ENCODE results near the gene METTL27.
"Not testable (repeated sequence)": the region's sequence is repeated elsewhere in the genome, so short reads cannot be mapped to it uniquely, and the experiment has no call there.

Gene METTL27, protein sequence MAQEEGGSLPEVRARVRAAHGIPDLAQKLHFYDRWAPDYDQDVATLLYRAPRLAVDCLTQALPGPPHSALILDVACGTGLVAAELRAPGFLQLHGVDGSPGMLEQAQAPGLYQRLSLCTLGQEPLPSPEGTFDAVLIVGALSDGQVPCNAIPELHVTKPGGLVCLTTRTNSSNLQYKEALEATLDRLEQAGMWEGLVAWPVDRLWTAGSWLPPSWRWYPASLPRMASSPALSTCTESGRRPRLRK

DNA sequence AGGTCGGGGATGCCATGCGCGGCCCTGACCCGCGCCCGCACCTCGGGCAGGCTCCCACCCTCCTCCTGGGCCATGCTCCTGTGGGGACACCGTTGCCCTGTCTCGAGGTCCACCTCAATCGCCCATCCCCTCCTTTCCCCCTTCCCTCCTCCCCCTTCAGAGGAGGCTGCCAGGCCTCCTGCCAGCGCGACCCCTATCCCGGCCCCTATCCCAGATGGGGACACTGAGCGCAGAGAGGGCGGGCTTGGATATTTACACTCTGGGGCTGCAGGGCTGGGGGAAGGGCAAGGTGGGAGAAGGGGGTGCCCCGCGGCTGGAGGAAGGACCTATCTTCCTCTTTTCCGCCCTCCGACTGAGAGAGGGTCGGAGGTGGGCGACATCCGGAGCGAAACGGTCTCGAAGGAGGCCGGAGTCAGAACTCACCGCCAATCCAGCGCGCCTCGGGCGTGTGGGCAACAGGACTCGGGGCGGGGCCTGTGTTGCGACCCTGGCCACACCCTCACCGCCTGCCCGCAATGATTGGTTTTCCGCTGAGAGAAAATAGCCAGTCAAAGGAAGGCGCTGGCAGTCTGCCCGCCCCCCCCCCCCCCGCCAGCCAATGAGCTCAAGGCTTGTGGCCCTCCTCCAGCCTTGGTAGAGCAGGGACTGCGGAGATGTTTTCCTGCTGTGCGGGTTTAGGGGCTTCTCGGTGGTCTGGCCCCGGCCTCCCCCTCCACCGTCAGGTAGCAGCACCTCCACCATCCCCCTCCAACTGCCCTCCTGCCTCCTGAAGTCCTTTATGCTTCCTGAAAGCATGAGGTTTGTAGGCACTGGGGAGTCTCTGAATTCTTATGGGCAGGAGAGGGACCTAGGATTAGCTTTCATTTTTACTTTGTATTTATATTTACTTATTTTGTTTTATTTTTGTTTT lies at the start of gene METTL27:
METTL27 (minus strand) TSS at position 450 of the 910 bp plus-strand sequence; CDS start at position 74, 376 bp downstream.
- Histone ChIP-seq H3K9ac (ENCODE audit: low read length) (peak within 1 kb of the TSS; percentile 48), H3K4me3 (ENCODE audit: low read length) (peak within 1 kb of the TSS; percentile 76), H3K36me3 (ENCODE audit: control insufficient read depth, low read depth, low read length) (no peaks in the 10 kb centered on the region), H3K27ac (ENCODE audit: low read length) (peak within 1 kb of the TSS; percentile 47), H3K9me3 (ENCODE audit: control insufficient read depth, low read depth, low read length) (no peaks in the 10 kb centered on the region), H3K27me3 (ENCODE audit: control insufficient read depth, insufficient read depth, low read length) (no peaks in the 10 kb centered on the region), H3K4me1 (ENCODE audit: control insufficient read depth, low read depth, low read length) (no peaks in the 10 kb centered on the region)

GRCh38 chr7:73891178-73891885 lies 49.0 kb upstream of the METTL27 start:
- Histone ChIP-seq H3K36me3 (ENCODE audit: control insufficient read depth, low read depth, low read length) (no peaks in the 10 kb centered on the region), H3K27me3 (ENCODE audit: control insufficient read depth, insufficient read depth, low read length) (no peaks in the 10 kb centered on the region), H3K9ac (ENCODE audit: low read length) (no peak overlapping the region), H3K4me3 (ENCODE audit: low read length) (no peak overlapping the region), H3K4me1 (ENCODE audit: control insufficient read depth, low read depth, low read length) (peaks cover 6% of the 10 kb centered on the region), H3K27ac (ENCODE audit: low read length) (no peak overlapping the region), H3K9me3 (ENCODE audit: control insufficient read depth, low read depth, low read length) (peaks cover 9% of the 10 kb centered on the region)

DNA sequence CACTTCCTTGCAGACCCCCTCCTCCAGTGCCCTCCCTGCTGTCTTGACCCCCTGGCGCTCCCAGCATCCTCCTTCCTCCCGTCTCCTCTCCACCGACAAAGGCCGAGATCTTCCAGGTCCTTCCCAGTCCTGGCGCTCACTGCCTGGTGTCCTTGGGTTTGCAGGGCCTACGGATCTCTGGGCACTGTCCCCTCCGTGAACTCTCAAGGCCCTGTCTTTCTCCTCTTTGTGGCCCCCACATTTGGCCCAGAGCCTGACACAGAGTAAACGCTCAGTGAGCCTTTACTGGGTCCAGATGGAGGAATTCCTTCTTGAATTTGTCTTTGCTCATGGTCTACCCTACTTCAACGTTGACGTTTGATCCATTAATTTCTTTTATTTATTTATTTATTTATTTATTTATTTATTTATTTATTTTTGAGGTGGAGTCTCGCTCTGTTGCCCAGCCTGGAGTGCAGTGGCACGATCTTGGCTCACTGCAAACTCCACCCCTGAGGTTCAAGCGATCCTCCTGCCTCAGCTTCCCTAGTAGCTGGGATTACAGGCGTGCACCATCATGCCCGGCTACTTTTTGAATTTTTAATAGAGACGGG lies 48.3 kb upstream of the METTL27 start:
- Histone ChIP-seq H3K27ac (ENCODE audit: low read length) (no peak overlapping the region), H3K36me3 (ENCODE audit: control insufficient read depth, low read depth, low read length) (no peaks in the 10 kb centered on the region), H3K9ac (ENCODE audit: low read length) (no peak overlapping the region), H3K27me3 (ENCODE audit: control insufficient read depth, insufficient read depth, low read length) (no peaks in the 10 kb centered on the region), H3K4me1 (ENCODE audit: control insufficient read depth, low read depth, low read length) (peaks cover 6% of the 10 kb centered on the region), H3K9me3 (ENCODE audit: control insufficient read depth, low read depth, low read length) (peaks cover 2% of the 10 kb centered on the region), H3K4me3 (ENCODE audit: low read length) (no peak overlapping the region)

DNA sequence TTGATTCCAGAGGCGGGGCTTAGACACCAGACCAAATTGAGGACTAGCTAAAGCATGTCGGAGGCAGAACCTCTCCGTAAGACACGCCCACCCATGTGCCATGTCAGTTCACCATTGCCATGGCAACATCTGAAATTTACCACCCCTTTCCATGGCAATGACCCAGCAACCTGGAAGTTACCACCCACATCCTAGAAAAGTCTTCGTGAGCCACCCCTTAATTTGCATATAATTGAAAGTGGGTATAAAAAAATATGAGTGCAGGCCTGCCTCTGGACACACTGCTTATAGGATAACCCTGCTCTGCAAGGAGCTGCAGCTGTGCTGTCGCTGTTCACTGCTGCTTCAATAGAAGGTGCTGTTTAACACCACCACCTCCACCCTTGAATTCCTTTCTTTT lies 46.6 kb upstream of the METTL27 start:
- Histone ChIP-seq H3K4me1 (ENCODE audit: control insufficient read depth, low read depth, low read length) (peaks cover 6% of the 10 kb centered on the region), H3K9ac (ENCODE audit: low read length) (no peak overlapping the region), H3K27ac (ENCODE audit: low read length) (no peak overlapping the region), H3K4me3 (ENCODE audit: low read length) (no peak overlapping the region), H3K27me3 (ENCODE audit: control insufficient read depth, insufficient read depth, low read length) (no peaks in the 10 kb centered on the region), H3K9me3 (ENCODE audit: control insufficient read depth, low read depth, low read length) (no peaks in the 10 kb centered on the region), H3K36me3 (ENCODE audit: control insufficient read depth, low read depth, low read length) (no peaks in the 10 kb centered on the region)

- peaks cover 6% of the 10 kb centered on the region for H3K4me1 ChIP-seq (ENCODE audit: control insufficient read depth, low read depth, low read length)
- no peaks in the 10 kb centered on the region for H3K36me3 ChIP-seq (ENCODE audit: control insufficient read depth, low read depth, low read length)
- H3K9me3 ChIP-seq (ENCODE audit: control insufficient read depth, low read depth, low read length) = no peaks in the 10 kb centered on the region
- H3K27ac ChIP-seq (ENCODE audit: low read length) = no peak overlapping the region
- no peak overlapping the region for H3K9ac ChIP-seq (ENCODE audit: low read length)
- no peak overlapping the region for H3K4me3 ChIP-seq (ENCODE audit: low read length)
- no peaks in the 10 kb centered on the region for H3K27me3 ChIP-seq (ENCODE audit: control insufficient read depth, insufficient read depth, low read length)
Observed at GRCh38 chr7:73887762-73888161, 45.4 kb upstream of the METTL27 start.

DNA sequence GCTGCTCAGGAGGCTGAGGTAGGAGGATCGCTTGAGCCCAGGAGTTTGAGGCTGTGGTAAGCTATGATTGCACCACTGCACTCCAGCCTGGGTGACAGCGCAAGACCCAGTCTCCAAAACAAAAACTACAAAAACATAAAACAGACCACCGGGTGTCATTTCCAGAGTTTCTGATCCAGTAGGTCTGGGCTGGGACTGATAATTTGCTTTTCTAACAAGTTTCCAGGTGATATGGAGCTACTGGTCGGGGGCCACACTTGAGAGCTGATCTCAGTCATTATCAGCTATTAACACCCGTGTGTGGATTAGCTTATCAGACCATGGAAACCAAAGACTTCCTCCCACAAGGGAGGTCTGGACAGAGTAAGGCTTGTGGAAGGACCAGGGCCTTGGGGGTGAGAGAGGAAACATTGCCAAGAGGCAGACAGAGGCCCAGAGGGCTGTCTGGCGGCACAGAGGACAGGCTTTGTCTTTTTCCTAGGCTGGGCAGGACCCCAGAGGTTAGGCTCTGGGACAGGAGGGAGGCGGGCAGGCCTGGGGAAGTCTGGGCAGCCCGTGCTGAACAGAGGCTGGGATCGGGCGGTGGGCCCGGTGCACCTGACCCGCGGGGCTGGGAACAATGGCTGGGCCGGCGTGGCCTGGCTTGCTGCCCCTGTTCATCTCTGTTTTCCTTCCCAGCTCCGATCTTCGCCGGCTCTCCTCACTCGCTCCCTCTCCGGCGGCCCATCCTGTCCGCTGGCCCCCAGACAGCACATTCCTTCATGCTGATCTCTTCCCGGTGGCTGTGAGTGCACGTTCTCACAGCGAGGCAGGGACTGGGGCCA lies 43.9 kb upstream of the METTL27 start:
- Histone ChIP-seq H3K27me3 (ENCODE audit: control insufficient read depth, insufficient read depth, low read length) (no peaks in the 10 kb centered on the region), H3K27ac (ENCODE audit: low read length) (no peak overlapping the region), H3K9ac (ENCODE audit: low read length) (no peak overlapping the region), H3K9me3 (ENCODE audit: control insufficient read depth, low read depth, low read length) (no peaks in the 10 kb centered on the region), H3K4me3 (ENCODE audit: low read length) (no peak overlapping the region), H3K36me3 (ENCODE audit: control insufficient read depth, low read depth, low read length) (no peaks in the 10 kb centered on the region), H3K4me1 (ENCODE audit: control insufficient read depth, low read depth, low read length) (peaks cover 6% of the 10 kb centered on the region)

DNA sequence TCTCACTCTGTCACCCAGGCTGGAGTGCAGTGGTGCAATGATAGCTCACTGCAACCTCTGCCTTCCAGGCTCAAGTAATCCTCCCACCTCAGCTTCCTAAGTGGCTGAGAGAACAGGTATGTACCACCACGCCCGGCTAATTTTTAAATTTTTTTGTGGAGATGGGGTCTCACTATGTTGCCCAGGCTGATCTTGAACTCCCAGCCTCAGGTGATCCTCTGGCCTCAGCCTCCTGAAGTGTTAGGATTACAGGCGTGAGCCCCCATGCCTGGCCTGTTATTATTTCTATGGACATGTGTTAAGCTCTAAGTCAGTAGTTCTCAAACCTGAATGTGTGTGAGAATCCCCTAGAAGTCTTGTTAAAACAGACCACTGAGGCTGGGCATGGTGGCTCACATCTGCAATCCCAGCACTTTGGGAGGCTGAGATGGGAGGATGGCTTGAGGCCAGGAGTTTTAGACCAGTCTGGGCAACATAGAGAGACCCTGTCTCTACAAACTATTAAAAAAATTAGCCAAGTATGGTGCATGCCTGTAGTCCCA lies 43.2 kb upstream of the METTL27 start:
- Histone ChIP-seq H3K36me3 (ENCODE audit: control insufficient read depth, low read depth, low read length) (no peaks in the 10 kb centered on the region), H3K27me3 (ENCODE audit: control insufficient read depth, insufficient read depth, low read length) (no peaks in the 10 kb centered on the region), H3K9ac (ENCODE audit: low read length) (no peak overlapping the region), H3K27ac (ENCODE audit: low read length) (no peak overlapping the region), H3K9me3 (ENCODE audit: control insufficient read depth, low read depth, low read length) (no peaks in the 10 kb centered on the region), H3K4me3 (ENCODE audit: low read length) (no peak overlapping the region), H3K4me1 (ENCODE audit: control insufficient read depth, low read depth, low read length) (peaks cover 6% of the 10 kb centered on the region)

- H3K27me3 ChIP-seq (ENCODE audit: control insufficient read depth, insufficient read depth, low read length); H3K4me1 ChIP-seq (ENCODE audit: control insufficient read depth, low read depth, low read length); H3K4me3 ChIP-seq (ENCODE audit: low read length); H3K9ac ChIP-seq (ENCODE audit: low read length); H3K9me3 ChIP-seq (ENCODE audit: control insufficient read depth, low read depth, low read length); H3K27ac ChIP-seq (ENCODE audit: low read length); H3K36me3 ChIP-seq (ENCODE audit: control insufficient read depth, low read depth, low read length): not testable (repeated sequence)
Observed at GRCh38 chr7:73884867-73885422, 42.6 kb upstream of the METTL27 start.

DNA sequence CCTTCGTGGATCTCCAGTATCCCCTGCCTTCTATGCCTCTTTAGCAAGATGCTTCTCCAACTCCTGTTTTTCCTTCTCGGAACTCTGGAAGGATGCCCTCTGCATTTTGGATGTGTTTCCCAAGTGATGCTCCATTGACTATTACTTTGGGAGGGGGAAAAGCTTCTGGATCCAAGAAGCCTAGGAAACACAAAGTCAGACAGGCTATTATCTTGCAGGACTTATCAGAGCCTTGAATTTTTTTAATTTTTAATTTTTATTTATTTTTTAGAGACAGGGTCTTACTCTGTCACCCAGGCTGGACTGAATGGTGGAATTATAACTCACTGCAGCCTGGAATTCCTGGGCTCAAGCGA lies 39.7 kb upstream of the METTL27 start:
- no peaks in the 10 kb centered on the region for H3K27me3 ChIP-seq (ENCODE audit: control insufficient read depth, insufficient read depth, low read length)
- no peak overlapping the region for H3K4me3 ChIP-seq (ENCODE audit: low read length)
- no peaks in the 10 kb centered on the region for H3K4me1 ChIP-seq (ENCODE audit: control insufficient read depth, low read depth, low read length)
- H3K36me3 ChIP-seq (ENCODE audit: control insufficient read depth, low read depth, low read length) = no peaks in the 10 kb centered on the region
- no peaks in the 10 kb centered on the region for H3K9me3 ChIP-seq (ENCODE audit: control insufficient read depth, low read depth, low read length)
- H3K27ac ChIP-seq (ENCODE audit: low read length) = no peak overlapping the region
- H3K9ac ChIP-seq (ENCODE audit: low read length) = no peak overlapping the region

GRCh38 chr7:73881352-73882046 lies 39.2 kb upstream of the METTL27 start:
- Histone ChIP-seq H3K4me1 (ENCODE audit: control insufficient read depth, low read depth, low read length) (no peaks in the 10 kb centered on the region), H3K27me3 (ENCODE audit: control insufficient read depth, insufficient read depth, low read length) (no peaks in the 10 kb centered on the region), H3K36me3 (ENCODE audit: control insufficient read depth, low read depth, low read length) (no peaks in the 10 kb centered on the region), H3K27ac (ENCODE audit: low read length) (no peak overlapping the region), H3K4me3 (ENCODE audit: low read length) (no peak overlapping the region), H3K9me3 (ENCODE audit: control insufficient read depth, low read depth, low read length) (no peaks in the 10 kb centered on the region), H3K9ac (ENCODE audit: low read length) (no peak overlapping the region)

Data from iPS-18a (cell line).